ENCODE measurements around the gene MAML1.

Gene MAML1

DNA sequence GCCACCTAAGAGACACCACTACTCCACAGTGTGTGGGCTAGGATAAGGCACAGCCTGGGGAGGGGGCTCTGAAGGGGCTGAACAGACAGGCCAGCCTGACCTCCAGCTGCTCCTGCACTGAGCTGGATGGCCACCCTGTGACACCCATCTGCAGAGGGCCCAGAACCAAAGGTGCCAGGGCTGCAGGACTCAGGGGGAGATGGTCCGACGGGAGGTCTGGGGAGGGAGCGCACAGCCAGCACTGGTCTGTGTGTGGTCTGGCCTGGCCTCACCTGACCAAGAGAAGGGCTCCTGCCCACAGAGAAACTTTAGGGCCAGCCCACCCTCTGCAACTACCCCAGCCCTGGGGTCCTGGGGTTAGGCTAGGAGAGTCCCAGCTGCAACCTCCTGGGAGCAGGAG lies 62.0 kb downstream of the MAML1 start:
- no peaks in the 10 kb centered on the region for H3K27me3 ChIP-seq (ENCODE audit: control insufficient read depth in 1 of 2, insufficient read depth in 2 of 2, low read length in 2 of 2)
- no peaks in the 10 kb centered on the region for H3K9me3 ChIP-seq (ENCODE audit: control insufficient read depth in 2 of 2, low read length in 2 of 2)
- H3K9ac ChIP-seq (ENCODE audit: low read length in 2 of 2) = no peak overlapping the region
- H3K4me1 ChIP-seq (ENCODE audit: control insufficient read depth, insufficient read depth, low read length) = peaks cover 38% of the 10 kb centered on the region
- peaks cover 7 to 16% of the 10 kb centered on the region in 2 donors for H3K36me3 ChIP-seq (ENCODE audit: control insufficient read depth in 2 of 2, insufficient read depth in 2 of 2, low read length in 2 of 2)
- no peak overlapping the region for H3K27ac ChIP-seq (ENCODE audit: low read length)
- peak overlapping the region in 1 of 2 donors; percentile 74 for H3K4me3 ChIP-seq (ENCODE audit: low read length in 2 of 2)

- peaks cover 38% of the 10 kb centered on the region for H3K4me1 ChIP-seq (ENCODE audit: control insufficient read depth, insufficient read depth, low read length)
Measured at GRCh38 chr5:179795049-179795862, 62.6 kb downstream of the MAML1 start.

GRCh38 chr5:179795863-179796833 lies 63.5 kb downstream of the MAML1 start:
- Histone ChIP-seq H3K9me3 (ENCODE audit: control insufficient read depth in 2 of 2, low read length in 2 of 2) (no peaks in the 10 kb centered on the region), H3K27ac (ENCODE audit: low read length) (peak overlapping the region; percentile 53), H3K4me3 (ENCODE audit: low read length in 2 of 2) (peak overlapping the region; percentile 40 to 74), H3K27me3 (ENCODE audit: control insufficient read depth in 1 of 2, insufficient read depth in 2 of 2, low read length in 2 of 2) (no peaks in the 10 kb centered on the region), H3K9ac (ENCODE audit: low read length in 2 of 2) (peak overlapping the region; percentile 64 to 71), H3K4me1 (ENCODE audit: control insufficient read depth, insufficient read depth, low read length) (peaks cover 38% of the 10 kb centered on the region), H3K36me3 (ENCODE audit: control insufficient read depth in 2 of 2, insufficient read depth in 2 of 2, low read length in 2 of 2) (peaks cover 7 to 21% of the 10 kb centered on the region in 2 donors)

More at GRCh38 chr5:179795049-179795862, 62.6 kb downstream of the MAML1 start:
- Histone ChIP-seq H3K9ac (ENCODE audit: low read length in 2 of 2) (peak overlapping the region in 1 of 2 donors; percentile 42), H3K27me3 (ENCODE audit: control insufficient read depth in 1 of 2, insufficient read depth in 2 of 2, low read length in 2 of 2) (no peaks in the 10 kb centered on the region), H3K9me3 (ENCODE audit: control insufficient read depth in 2 of 2, low read length in 2 of 2) (no peaks in the 10 kb centered on the region), H3K27ac (ENCODE audit: low read length) (no peak overlapping the region), H3K4me3 (ENCODE audit: low read length in 2 of 2) (peak overlapping the region; percentile 40 to 74), H3K36me3 (ENCODE audit: control insufficient read depth in 2 of 2, insufficient read depth in 2 of 2, low read length in 2 of 2) (peaks cover 7 to 21% of the 10 kb centered on the region in 2 donors)

GRCh38 chr5:179796877-179797608 lies 64.4 kb downstream of the MAML1 start:
- Histone ChIP-seq H3K9ac (ENCODE audit: low read length in 2 of 2) (peak overlapping the region; percentile 64 to 71), H3K27ac (ENCODE audit: low read length) (peak overlapping the region; percentile 53), H3K4me1 (ENCODE audit: control insufficient read depth, insufficient read depth, low read length) (peaks cover 43% of the 10 kb centered on the region), H3K27me3 (ENCODE audit: control insufficient read depth in 1 of 2, insufficient read depth in 2 of 2, low read length in 2 of 2) (no peaks in the 10 kb centered on the region), H3K9me3 (ENCODE audit: control insufficient read depth in 2 of 2, low read length in 2 of 2) (no peaks in the 10 kb centered on the region), H3K36me3 (ENCODE audit: control insufficient read depth in 2 of 2, insufficient read depth in 2 of 2, low read length in 2 of 2) (peaks cover 7 to 21% of the 10 kb centered on the region in 2 donors), H3K4me3 (ENCODE audit: low read length in 2 of 2) (peak overlapping the region; percentile 40 to 74)

- H3K36me3 ChIP-seq (ENCODE audit: control insufficient read depth in 2 of 2, insufficient read depth in 2 of 2, low read length in 2 of 2) = peaks cover 7 to 21% of the 10 kb centered on the region in 2 donors
- peaks cover 50% of the 10 kb centered on the region for H3K4me1 ChIP-seq (ENCODE audit: control insufficient read depth, insufficient read depth, low read length)
- H3K4me3 ChIP-seq (ENCODE audit: low read length in 2 of 2) = no peak overlapping the region
- no peaks in the 10 kb centered on the region for H3K9me3 ChIP-seq (ENCODE audit: control insufficient read depth in 2 of 2, low read length in 2 of 2)
- no peak overlapping the region for H3K27ac ChIP-seq (ENCODE audit: low read length)
- no peaks in the 10 kb centered on the region for H3K27me3 ChIP-seq (ENCODE audit: control insufficient read depth in 1 of 2, insufficient read depth in 2 of 2, low read length in 2 of 2)
- H3K9ac ChIP-seq (ENCODE audit: low read length in 2 of 2) = no peak overlapping the region
Measured at GRCh38 chr5:179797741-179798140, 65.1 kb downstream of the MAML1 start.

DNA sequence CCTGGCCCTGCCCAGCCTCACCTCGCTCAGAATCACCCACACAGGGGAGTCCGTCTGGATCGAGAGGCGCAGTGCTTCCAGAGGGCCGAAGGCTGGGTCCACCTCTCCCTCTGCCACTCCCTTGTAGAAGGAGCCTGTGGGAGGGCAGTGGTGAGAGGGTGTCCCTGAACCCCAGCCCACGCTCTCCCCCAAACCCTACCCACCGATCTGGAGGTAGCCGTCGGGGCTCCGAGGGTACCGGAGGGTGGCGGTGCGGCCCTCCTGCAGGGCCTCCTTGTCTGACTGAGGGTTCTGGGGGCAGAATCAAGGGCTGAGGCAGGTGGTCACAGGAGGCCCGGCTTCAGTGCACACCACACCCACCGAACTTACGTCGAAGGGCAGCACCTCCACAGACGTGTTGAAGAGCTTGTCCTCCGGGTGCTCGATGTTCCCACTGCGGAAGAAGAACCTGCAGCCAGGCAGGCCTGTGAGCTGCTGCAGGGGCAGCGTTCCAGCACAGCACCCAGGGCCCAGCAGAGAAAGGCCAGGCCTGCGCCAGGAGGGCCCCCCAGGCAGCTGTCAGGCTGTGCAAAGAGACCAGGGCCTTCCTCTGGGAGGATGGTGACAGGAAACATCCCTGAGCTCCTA lies 65.6 kb downstream of the MAML1 start:
- no peak overlapping the region for H3K4me3 ChIP-seq (ENCODE audit: low read length in 2 of 2)
- no peak overlapping the region for H3K9ac ChIP-seq (ENCODE audit: low read length in 2 of 2)
- peaks cover 7 to 21% of the 10 kb centered on the region in 2 donors for H3K36me3 ChIP-seq (ENCODE audit: control insufficient read depth in 2 of 2, insufficient read depth in 2 of 2, low read length in 2 of 2)
- no peaks in the 10 kb centered on the region for H3K27me3 ChIP-seq (ENCODE audit: control insufficient read depth in 1 of 2, insufficient read depth in 2 of 2, low read length in 2 of 2)
- no peak overlapping the region for H3K27ac ChIP-seq (ENCODE audit: low read length)
- peaks cover 50% of the 10 kb centered on the region for H3K4me1 ChIP-seq (ENCODE audit: control insufficient read depth, insufficient read depth, low read length)
- H3K9me3 ChIP-seq (ENCODE audit: control insufficient read depth in 2 of 2, low read length in 2 of 2) = no peaks in the 10 kb centered on the region

DNA sequence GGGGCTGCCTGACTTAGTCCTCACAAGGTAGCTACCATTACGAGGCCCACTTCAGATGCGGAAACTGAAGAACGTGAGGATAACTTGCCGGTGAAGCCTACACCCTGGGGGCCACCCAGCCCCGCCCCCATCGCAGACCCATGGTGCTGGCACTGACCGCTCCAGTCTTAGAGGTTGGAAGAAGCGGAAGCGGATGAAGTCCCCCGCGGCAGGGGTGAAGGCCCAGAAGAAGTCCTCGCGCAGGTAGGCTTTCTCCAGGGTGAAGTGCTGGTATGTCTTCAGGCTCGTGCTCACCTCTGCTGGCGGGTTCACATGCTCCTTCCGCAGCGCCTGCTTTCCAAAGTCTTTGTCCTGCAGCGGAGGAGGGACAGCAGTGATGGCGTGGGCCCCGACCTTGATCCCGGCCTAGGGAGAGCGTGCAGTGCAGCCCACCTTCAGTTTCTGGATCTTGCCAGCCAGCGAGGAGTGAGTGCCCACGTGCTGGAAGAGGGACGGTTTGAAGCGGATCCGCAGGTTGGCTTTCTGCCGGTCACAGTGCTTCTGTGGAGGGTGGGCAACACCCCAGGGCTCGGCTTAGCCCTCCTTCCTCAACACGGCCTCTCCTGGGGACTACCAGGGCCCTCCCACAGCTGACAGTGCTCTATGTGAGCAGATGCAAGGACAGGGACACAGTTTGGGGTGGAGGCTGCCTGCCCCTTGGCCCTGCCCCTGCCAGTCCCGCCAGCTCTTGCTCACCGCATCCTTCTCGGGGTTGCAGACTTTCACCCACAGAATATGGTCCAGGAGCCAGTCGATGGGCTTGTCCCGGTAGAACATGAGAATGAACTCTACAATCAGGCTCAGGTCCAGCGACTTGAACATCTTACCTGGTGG lies 66.4 kb downstream of the MAML1 start:
- Histone ChIP-seq H3K4me3 (ENCODE audit: low read length in 2 of 2) (no peak overlapping the region), H3K9me3 (ENCODE audit: control insufficient read depth in 2 of 2, low read length in 2 of 2) (no peaks in the 10 kb centered on the region), H3K36me3 (ENCODE audit: control insufficient read depth in 2 of 2, insufficient read depth in 2 of 2, low read length in 2 of 2) (peaks cover 7 to 21% of the 10 kb centered on the region in 2 donors), H3K4me1 (ENCODE audit: control insufficient read depth, insufficient read depth, low read length) (peaks cover 49% of the 10 kb centered on the region), H3K27me3 (ENCODE audit: control insufficient read depth in 1 of 2, insufficient read depth in 2 of 2, low read length in 2 of 2) (no peaks in the 10 kb centered on the region), H3K9ac (ENCODE audit: low read length in 2 of 2) (no peak overlapping the region), H3K27ac (ENCODE audit: low read length) (no peak overlapping the region)

DNA sequence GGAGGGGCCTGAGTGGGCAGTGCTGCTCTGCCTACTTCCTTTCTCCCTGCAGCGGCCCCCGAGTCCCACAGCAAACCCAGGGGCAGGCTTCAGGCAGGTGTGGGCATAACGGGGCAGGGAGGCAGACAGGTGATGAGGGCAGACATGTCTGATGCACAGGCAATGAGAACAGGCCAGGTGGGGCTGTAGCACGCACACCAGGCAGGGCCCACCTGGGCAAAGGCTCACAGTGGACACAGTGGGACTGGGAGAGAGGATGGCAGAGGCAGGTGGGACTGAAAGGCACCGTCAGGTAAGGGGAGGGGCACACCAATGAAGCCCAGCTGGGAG lies 67.0 kb downstream of the MAML1 start:
- Histone ChIP-seq H3K9me3 (ENCODE audit: control insufficient read depth in 2 of 2, low read length in 2 of 2) (no peaks in the 10 kb centered on the region), H3K4me3 (ENCODE audit: low read length in 2 of 2) (no peak overlapping the region), H3K36me3 (ENCODE audit: control insufficient read depth in 2 of 2, insufficient read depth in 2 of 2, low read length in 2 of 2) (peaks cover 7 to 21% of the 10 kb centered on the region in 2 donors), H3K27me3 (ENCODE audit: control insufficient read depth in 1 of 2, insufficient read depth in 2 of 2, low read length in 2 of 2) (no peaks in the 10 kb centered on the region), H3K27ac (ENCODE audit: low read length) (no peak overlapping the region), H3K9ac (ENCODE audit: low read length in 2 of 2) (no peak overlapping the region), H3K4me1 (ENCODE audit: control insufficient read depth, insufficient read depth, low read length) (peaks cover 50% of the 10 kb centered on the region)

DNA sequence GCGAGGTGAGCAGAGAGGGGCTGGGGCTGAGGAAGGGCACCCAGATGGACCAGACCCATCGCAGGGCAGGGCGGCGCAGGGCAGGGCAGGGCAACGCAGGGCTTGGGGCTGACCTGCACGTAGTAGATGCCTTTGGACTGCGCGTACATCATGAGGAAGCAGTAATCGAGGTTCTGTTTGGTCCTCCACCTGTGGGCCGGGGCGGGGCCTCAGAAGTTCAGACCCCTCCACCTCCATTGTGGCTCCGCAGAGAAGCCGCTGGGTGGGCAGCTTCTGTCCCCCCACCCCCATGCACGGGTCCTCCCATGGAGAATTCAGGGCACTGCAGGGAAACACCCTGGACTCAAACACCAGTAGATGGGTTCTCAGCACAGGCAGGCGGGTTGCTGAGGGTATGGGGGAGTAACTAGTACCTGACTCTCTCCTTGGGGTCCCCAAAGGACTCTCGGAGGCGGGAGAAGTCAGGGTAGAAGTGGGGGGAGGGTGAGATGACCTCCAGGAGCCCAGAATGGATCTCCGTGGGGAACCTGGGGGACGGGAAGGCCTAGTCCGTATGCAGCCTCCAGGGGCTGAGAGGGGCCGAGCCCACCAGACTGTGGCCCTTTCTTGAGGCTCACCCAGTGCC lies 67.6 kb downstream of the MAML1 start:
- no peak overlapping the region for H3K27ac ChIP-seq (ENCODE audit: low read length)
- no peaks in the 10 kb centered on the region for H3K9me3 ChIP-seq (ENCODE audit: control insufficient read depth in 2 of 2, low read length in 2 of 2)
- H3K4me3 ChIP-seq (ENCODE audit: low read length in 2 of 2) = no peak overlapping the region
- H3K9ac ChIP-seq (ENCODE audit: low read length in 2 of 2) = no peak overlapping the region
- peaks cover 7 to 21% of the 10 kb centered on the region in 2 donors for H3K36me3 ChIP-seq (ENCODE audit: control insufficient read depth in 2 of 2, insufficient read depth in 2 of 2, low read length in 2 of 2)
- no peaks in the 10 kb centered on the region for H3K27me3 ChIP-seq (ENCODE audit: control insufficient read depth in 1 of 2, insufficient read depth in 2 of 2, low read length in 2 of 2)
- peaks cover 50% of the 10 kb centered on the region for H3K4me1 ChIP-seq (ENCODE audit: control insufficient read depth, insufficient read depth, low read length)
